ENCODE measurements around the gene SLC35E2B.

- TF ChIP-seq CTCF (IDR thresholded peaks at IDR 0.05) (no peak), POLR2A (IDR thresholded peaks at IDR 0.05) (no peak)
Observed at GRCh38 chr1:1677718-1678580, 14.6 kb downstream of the SLC35E2B start.

Data from vagina (tissue), 2 donors.